Right lobe of liver (tissue), 4 donors: ENCODE data around the gene SCGB1A1.
"Not testable (repeated sequence)": the region's sequence is repeated elsewhere in the genome, so short reads cannot be mapped to it uniquely, and the experiment has no call there.

ENCODE experiments used
- CTCF ChIP-seq, 4 donors: fragments of 200-600 bp in 3 of 4; fragments of 450-650 bp in 1 of 4; IDR thresholded peaks; one replicate each; pipeline versions ENCODE4 v1.5.1 to v1.8.0; 2016 to 2022; ENCODE audit warnings: antibody characterized with exemption in 4 of 4, mild to moderate bottlenecking in 2 of 4
- POLR2A ChIP-seq: fragments of 450-650 bp; IDR thresholded peaks from one replicate; pipeline ENCODE4 v1.6.1; 2017; ENCODE audit warnings: antibody characterized with exemption, mild to moderate bottlenecking
- donor health status: DM: no; HTN: no; CAD: no.
- donor health status: DM: no; HTN: no; CAD: no.
- donor health status: DM: no; HTN: yes; CAD: no.

- TF ChIP-seq CTCF (IDR thresholded peaks at IDR 0.05); POLR2A: not testable (repeated sequence)
Measured at GRCh38 chr11:62379586-62379985, 39.2 kb upstream of the SCGB1A1 start.
